Thyroid gland (tissue), 4 donors: ENCODE results near the gene TACR2. TPM values are rescaled to one million over a fixed set of nuclear protein-coding genes. Genes with fewer than 3 reads are reported as not detected.

Experiments
- DNase-seq, 2 donors: peaks; one replicate each; pipeline ENCODE4 v3.0.0-alpha.2; 2019
- H3K27ac ChIP-seq, 3 donors: fragments of 200-600 bp; sonication (generic); 1 replicate in 2 of 3; 2 replicates in 1 of 3; pipeline ENCODE4 v1.5.1; 2016 to 2019; ENCODE audit warnings: mild to moderate bottlenecking in 1 of 3, moderate library complexity in 1 of 3
- H3K27me3 ChIP-seq: fragments of 200-600 bp; sonication (generic); one replicate; pipeline ENCODE4 v1.5.1; 2019
- H3K36me3 ChIP-seq, 2 donors: fragments of 200-600 bp; sonication (generic); one replicate each; pipeline ENCODE4 v1.5.1; 2016 to 2019
- H3K4me1 ChIP-seq, 2 donors: fragments of 200-600 bp; sonication (generic); one replicate each; pipeline ENCODE4 v1.5.1; 2017 to 2019
- H3K4me3 ChIP-seq, 3 donors: fragments of 200-600 bp; sonication (generic); replicated peaks in 1 of 3; 1 replicate in 2 of 3; 2 replicates in 1 of 3; pipeline ENCODE4 v1.5.1; 2016; ENCODE audit warnings: mild to moderate bottlenecking in 1 of 3
- H3K9me3 ChIP-seq: fragments of 200-600 bp; sonication (generic); one replicate; pipeline ENCODE4 v1.5.1; 2017
- CTCF ChIP-seq, 6 experiments: fragments of 200-600 bp in 3 of 6; fragments of 450-650 bp in 3 of 6; sonication (generic) in 3 of 6; IDR thresholded peaks; one replicate each; pipeline ENCODE4 v1.5.1; 2016 to 2019; ENCODE audit warnings: antibody characterized with exemption in 6 of 6, mild to moderate bottlenecking in 2 of 6, inconsistent platforms in 1 of 6, moderate library complexity in 1 of 6
- POLR2A ChIP-seq, 2 donors: fragments of 450-650 bp; IDR thresholded peaks; one replicate each; pipeline ENCODE4 v1.6.1; 2017; ENCODE audit warnings: antibody characterized with exemption in 2 of 2, mild to moderate bottlenecking in 2 of 2, moderate library complexity in 1 of 2
- WGBS, 2 donors: methylation state at CpG; one replicate each; pipeline ENCODE4 v1.1.5; 2017; 5-methylcytosine and 5-hydroxymethylcytosine counted together
- intact Hi-C: fragments of 100-400 bp; cut with DNase I; formaldehyde crosslinking; loops from one replicate; pipeline ENCODE4 v1.15.1; 2023
- total RNA-seq, 4 donors: library from RNA; depleted of rRNA; stranded (reverse); fragments of >200 nt; gene quantifications; one replicate each; pipeline ENCODE4 v1.2.3, GENCODE V29; 2016

TACR2 gene
- total RNA-seq, 4 donors from 2014 or later: not detected

GRCh38 chr10:69361303-69361614, 55.5 kb downstream of the TACR2 start:
- TF ChIP-seq CTCF (IDR thresholded peaks at IDR 0.05) (no peak), POLR2A (IDR thresholded peaks at IDR 0.05) (no peak)
- peak overlapping the region; percentile 85 to 88 (median 87) for H3K27ac ChIP-seq
- peak; percentile 70 to 73 for DNase-seq
- peaks cover 52 to 55% of the 10 kb centered on the region in 2 donors for H3K4me1 ChIP-seq
- no peak overlapping the region for H3K4me3 ChIP-seq
- no peaks in the 10 kb centered on the region for H3K27me3 ChIP-seq
- H3K36me3 ChIP-seq: peaks cover 11 to 12% of the 10 kb centered on the region in 2 donors
- intact Hi-C loops: no loop called here
- no peaks in the 10 kb centered on the region for H3K9me3 ChIP-seq
- 71 to 83% methylated on average over 2 of the region's 2 CpGs for WGBS, 2 donors

GRCh38 chr10:69360485-69361302, 56.0 kb downstream of the TACR2 start:
- intact Hi-C loops: no loop called here
- peak; percentile 94 to 95 for DNase-seq
- peak overlapping the region; percentile 85 to 90 (median 87) for H3K27ac ChIP-seq
- H3K36me3 ChIP-seq: peaks cover 5 to 7% of the 10 kb centered on the region in 2 donors
- no peaks in the 10 kb centered on the region for H3K27me3 ChIP-seq
- peak in 1 of 2 donors; percentile 61 for TF ChIP-seq POLR2A (IDR thresholded peaks at IDR 0.05)
- no peak for TF ChIP-seq CTCF (IDR thresholded peaks at IDR 0.05)
- H3K9me3 ChIP-seq: no peaks in the 10 kb centered on the region
- 24 to 26% methylated on average over 4 to 7 of the region's 8 CpGs for whole genome bisulfite sequencing, 2 donors
- H3K4me1 ChIP-seq: peaks cover 57 to 61% of the 10 kb centered on the region in 2 donors
- no peak overlapping the region for H3K4me3 ChIP-seq

GRCh38 chr10:69359594-69359993, 57.1 kb downstream of the TACR2 start:
- Histone ChIP-seq H3K36me3 (peaks cover 0 to under 1% of the 10 kb centered on the region in 2 donors), H3K9me3 (no peaks in the 10 kb centered on the region), H3K27ac (peak overlapping the region; percentile 85 to 90 (median 87)), H3K4me1 (peaks cover 64 to 67% of the 10 kb centered on the region in 2 donors), H3K4me3 (no peak overlapping the region), H3K27me3 (no peaks in the 10 kb centered on the region)
- no peak for DNase-seq
- TF ChIP-seq POLR2A (IDR thresholded peaks at IDR 0.05) (no peak), CTCF (IDR thresholded peaks at IDR 0.05) (no peak)
- intact Hi-C loops: no loop called here
- 81 to 88% methylated on average over 5 of the region's 5 CpGs for WGBS, 2 donors

GRCh38 chr10:69359148-69359547, 57.6 kb downstream of the TACR2 start:
- H3K9me3 ChIP-seq: no peaks in the 10 kb centered on the region
- H3K4me3 ChIP-seq: no peak overlapping the region
- peaks cover 64 to 67% of the 10 kb centered on the region in 2 donors for H3K4me1 ChIP-seq
- no peak for DNase-seq
- no peaks in the 10 kb centered on the region for H3K27me3 ChIP-seq
- peak overlapping the region; percentile 85 to 90 (median 87) for H3K27ac ChIP-seq
- intact Hi-C loops: no loop called here
- 88 to 90% methylated on average over 3 of the region's 3 CpGs for WGBS, 2 donors
- TF ChIP-seq POLR2A (IDR thresholded peaks at IDR 0.05): no peak
- no peak for TF ChIP-seq CTCF (IDR thresholded peaks at IDR 0.05)
- no peaks in the 10 kb centered on the region for H3K36me3 ChIP-seq

- Histone ChIP-seq H3K4me3 (no peak overlapping the region), H3K27me3 (no peaks in the 10 kb centered on the region), H3K9me3 (no peaks in the 10 kb centered on the region), H3K4me1 (peaks cover 65% of the 10 kb centered on the region in 2 donors), H3K27ac (peak overlapping the region; percentile 18 to 87 (median 85)), H3K36me3 (no peaks in the 10 kb centered on the region)
- WGBS, 2 donors: 81 to 89% methylated on average over 12 of the region's 12 CpGs
- no peak for TF ChIP-seq POLR2A (IDR thresholded peaks at IDR 0.05)
- no peak for TF ChIP-seq CTCF (IDR thresholded peaks at IDR 0.05)
- intact Hi-C loops: no loop called here
- no peak for DNase-seq
Observed at GRCh38 chr10:69358148-69358795, 58.4 kb downstream of the TACR2 start.
